Prostate gland (tissue), 2 donors: ENCODE results near the gene TMEM272. TPM values are rescaled to one million over a fixed set of nuclear protein-coding genes. Genes with fewer than 3 reads are reported as not detected.

Experiments
- DNase-seq: peaks from one replicate; pipeline ENCODE4 v3.0.0-alpha.2; 2019; ENCODE audit warnings: low spot score
- H3K27ac ChIP-seq, 2 donors: fragments of 200-600 bp; sonication (generic); 2 replicates each; pipeline ENCODE4 v1.5.1; 2017 to 2019
- H3K27me3 ChIP-seq: fragments of 200-600 bp; sonication (generic); replicated peaks from 2 replicates; pipeline ENCODE4 v1.5.1; 2019; ENCODE audit not compliant: insufficient read depth
- H3K36me3 ChIP-seq, 2 donors: fragments of 200-600 bp; sonication (generic); 1 replicate in 1 of 2; 2 replicates in 1 of 2; pipeline versions ENCODE4 v1.5.1 to v1.8.1; 2017 to 2019
- H3K4me1 ChIP-seq: fragments of 200-600 bp; sonication (generic); replicated peaks from 2 replicates; pipeline ENCODE4 v1.5.1; 2019
- H3K4me3 ChIP-seq, 2 donors: fragments of 200-600 bp; sonication (generic); 2 replicates each; pipeline ENCODE4 v1.5.1; 2017 to 2019
- H3K9me3 ChIP-seq: fragments of 200-600 bp; sonication (generic); 2 replicates; pipeline ENCODE4 v1.5.1; 2017
- POLR2A ChIP-seq: fragments of 450-650 bp; IDR thresholded peaks from one replicate; pipeline ENCODE4 v1.6.1; 2016; ENCODE audit warnings: antibody characterized with exemption, mild to moderate bottlenecking
- POLR2AphosphoS5 ChIP-seq: sonication (generic); formaldehyde crosslinking; IDR thresholded peaks from one replicate; pipeline ENCODE4 v1.6.1; 2017; ENCODE audit warnings: antibody characterized with exemption
- WGBS: methylation state at CpG from one replicate; pipeline ENCODE4 v1.1.5; 2018; 5-methylcytosine and 5-hydroxymethylcytosine counted together
- intact Hi-C: fragments of 100-400 bp; cut with DNase I; formaldehyde crosslinking; loops from one replicate; pipeline ENCODE4 v1.14.2; 2022
- total RNA-seq, 2 donors: library from RNA; depleted of rRNA; stranded (reverse); fragments of >200 nt; gene quantifications; one replicate each; pipeline ENCODE4 v1.1.0, GENCODE V29; 2016
- TF ChIP-seq, protein P1 (sequence below), 4 experiments: fragments of 200-600 bp in 2 of 4; fragments of 450-650 bp in 2 of 4; sonication (generic) in 2 of 4; IDR thresholded peaks; 1 replicate in 3 of 4; 2 replicates in 1 of 4; pipeline ENCODE4 v1.5.1; 2016 to 2019; ENCODE audit warnings: antibody characterized with exemption in 4 of 4, mild to moderate bottlenecking in 2 of 4, moderate library complexity in 2 of 4

TMEM272 gene
- total RNA-seq, 2 donors from 2014 or later, result 0.28 TPM; not detected in 1

- intact Hi-C loops, result no loop called here
- TF ChIP-seq POLR2AphosphoS5, result no peak
- TF ChIP-seq, protein P1, sequence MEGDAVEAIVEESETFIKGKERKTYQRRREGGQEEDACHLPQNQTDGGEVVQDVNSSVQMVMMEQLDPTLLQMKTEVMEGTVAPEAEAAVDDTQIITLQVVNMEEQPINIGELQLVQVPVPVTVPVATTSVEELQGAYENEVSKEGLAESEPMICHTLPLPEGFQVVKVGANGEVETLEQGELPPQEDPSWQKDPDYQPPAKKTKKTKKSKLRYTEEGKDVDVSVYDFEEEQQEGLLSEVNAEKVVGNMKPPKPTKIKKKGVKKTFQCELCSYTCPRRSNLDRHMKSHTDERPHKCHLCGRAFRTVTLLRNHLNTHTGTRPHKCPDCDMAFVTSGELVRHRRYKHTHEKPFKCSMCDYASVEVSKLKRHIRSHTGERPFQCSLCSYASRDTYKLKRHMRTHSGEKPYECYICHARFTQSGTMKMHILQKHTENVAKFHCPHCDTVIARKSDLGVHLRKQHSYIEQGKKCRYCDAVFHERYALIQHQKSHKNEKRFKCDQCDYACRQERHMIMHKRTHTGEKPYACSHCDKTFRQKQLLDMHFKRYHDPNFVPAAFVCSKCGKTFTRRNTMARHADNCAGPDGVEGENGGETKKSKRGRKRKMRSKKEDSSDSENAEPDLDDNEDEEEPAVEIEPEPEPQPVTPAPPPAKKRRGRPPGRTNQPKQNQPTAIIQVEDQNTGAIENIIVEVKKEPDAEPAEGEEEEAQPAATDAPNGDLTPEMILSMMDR (IDR thresholded peaks at IDR 0.05), result no peak
- TF ChIP-seq POLR2A, result no peak
- WGBS, result 92% methylated on average over 1 of the region's 1 CpG
These were observed 11.2 kb upstream of the TMEM272 start for GRCh38 chr13:51856027-51856736.

GRCh38 chr13:51849145-51850101, 4.4 kb upstream of the TMEM272 start:
- H3K4me3 ChIP-seq, result no peak overlapping the region
- H3K27ac ChIP-seq, result no peak overlapping the region
- no peak for DNase-seq
- H3K4me1 ChIP-seq, result peaks cover 2% of the 10 kb centered on the region
- H3K9me3 ChIP-seq, result no peaks in the 10 kb centered on the region
- TF ChIP-seq POLR2A, result no peak
- no peak for TF ChIP-seq POLR2AphosphoS5
- TF ChIP-seq, protein P1 (IDR thresholded peaks at IDR 0.05), result no peak
- H3K36me3 ChIP-seq, result no peaks in the 10 kb centered on the region
- no peaks in the 10 kb centered on the region for H3K27me3 ChIP-seq
- WGBS, result 67% methylated on average over 21 of the region's 21 CpGs
- intact Hi-C loops, result no loop called here

More at GRCh38 chr13:51856027-51856736, 11.2 kb upstream of the TMEM272 start:
- H3K27ac ChIP-seq, result no peak overlapping the region
- H3K4me1 ChIP-seq, result no peaks in the 10 kb centered on the region
- no peaks in the 10 kb centered on the region for H3K27me3 ChIP-seq
- no peaks in the 10 kb centered on the region for H3K9me3 ChIP-seq
- no peak overlapping the region for H3K4me3 ChIP-seq
- H3K36me3 ChIP-seq, result no peaks in the 10 kb centered on the region
- DNase-seq, result no peak

DNA sequence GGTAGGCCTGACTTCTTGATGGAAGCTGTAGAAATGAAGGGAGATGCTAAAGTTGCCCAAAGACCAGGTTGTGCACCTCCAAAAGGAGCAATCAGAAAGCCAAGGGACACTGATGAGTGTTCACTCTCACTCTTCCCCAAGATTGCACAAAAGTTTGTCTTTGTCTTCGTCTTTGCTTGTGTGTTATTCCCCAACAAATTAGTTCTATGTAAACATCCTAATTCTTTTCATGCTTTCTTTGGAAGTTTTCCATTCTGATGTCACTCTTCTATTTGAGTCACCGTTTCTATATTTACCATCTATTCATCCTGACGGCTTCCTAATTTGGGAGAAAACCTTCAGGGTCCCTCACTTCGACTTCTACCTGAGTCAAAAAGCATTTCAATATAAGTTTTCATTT, 3.7 kb upstream of the TMEM272 start:
- no peak for DNase-seq
- 30% methylated on average over 4 of the region's 4 CpGs for WGBS
- no peaks in the 10 kb centered on the region for H3K27me3 ChIP-seq
- H3K36me3 ChIP-seq, result no peaks in the 10 kb centered on the region
- H3K4me1 ChIP-seq, result peaks cover 2% of the 10 kb centered on the region
- H3K9me3 ChIP-seq, result no peaks in the 10 kb centered on the region
- intact Hi-C loops, result no loop called here
- TF ChIP-seq POLR2A (no peak), POLR2AphosphoS5 (no peak)
- TF ChIP-seq, protein P1 (IDR thresholded peaks at IDR 0.05), result no peak
- H3K27ac ChIP-seq, result no peak overlapping the region
- H3K4me3 ChIP-seq, result no peak overlapping the region

- H3K27ac ChIP-seq, result no peak overlapping the region
- no peak for TF ChIP-seq POLR2AphosphoS5
- no peak for TF ChIP-seq POLR2A
- WGBS, result 92% methylated on average over 1 of the region's 1 CpG
- no peaks in the 10 kb centered on the region for H3K9me3 ChIP-seq
- intact Hi-C loops, result no loop called here
- H3K27me3 ChIP-seq, result no peaks in the 10 kb centered on the region
- peaks cover 2% of the 10 kb centered on the region for H3K4me1 ChIP-seq
- no peak for DNase-seq
- no peaks in the 10 kb centered on the region for H3K36me3 ChIP-seq
- H3K4me3 ChIP-seq, result no peak overlapping the region
These were observed 1.8 kb upstream of the TMEM272 start for GRCh38 chr13:51846756-51847155.

- H3K4me3 ChIP-seq, result no peak overlapping the region
- TF ChIP-seq, protein P1 (IDR thresholded peaks at IDR 0.05), result no peak
- no peaks in the 10 kb centered on the region for H3K27me3 ChIP-seq
- DNase-seq, result no peak
- intact Hi-C loops, result no loop called here
- no peaks in the 10 kb centered on the region for H3K9me3 ChIP-seq
- no peaks in the 10 kb centered on the region for H3K36me3 ChIP-seq
- H3K4me1 ChIP-seq, result peaks cover 2% of the 10 kb centered on the region
- WGBS, result 61% methylated on average over 4 of the region's 5 CpGs
- H3K27ac ChIP-seq, result no peak overlapping the region
These were observed 769 bp upstream of the TMEM272 start for GRCh38 chr13:51845574-51846318.
